IMR-90 (cell line): Measurements from ENCODE around the gene GORASP1. TPM values are rescaled to one million over a fixed set of nuclear protein-coding genes. Genes with fewer than 3 reads are reported as not detected.

Experiments used
- ATAC-seq: fragments of 200-7000 bp; cut with Tn5 transposase; 2 replicates; pipeline ENCODE4 v1.9.1; 2020; ENCODE audit warnings: low read depth, mild to moderate bottlenecking, moderate library complexity
- BruUV-seq: library from RNA; stranded (reverse); fragments of 400-500 nt; replicated peaks from 2 replicates; lab custom pipeline; 2021; lab: Mats Ljungman, UMichigan
- CTCF ChIA-PET: fragments of 300-600 bp; formaldehyde crosslinking; extraction: SDS; loops from one replicate; lab custom pipeline; 2021; ENCODE audit warnings: antibody characterized with exemption; lab: Yijun Ruan, JAX
- POLR2A ChIA-PET: fragments of 300-600 bp; sonication (Branson Sonifier 250); formaldehyde crosslinking; loops from one replicate; lab custom pipeline; 2022; ENCODE audit warnings: antibody characterized with exemption; ENCODE audit not compliant: unreplicated experiment; lab: Charles Lee
- DNase-seq: peaks from one replicate; pipeline ENCODE4 v3.0.0; 2013
- H2AFZ ChIP-seq: replicated peaks from 2 replicates; pipeline ENCODE3; 2013; ENCODE audit warnings: low read length, mild to moderate bottlenecking; ENCODE audit not compliant: poor library complexity
- H2AK5ac ChIP-seq: 2 replicates; pipeline ENCODE4 v1.6.1; 2013; ENCODE audit warnings: low read depth, low read length, inconsistent platforms
- H2AK9ac ChIP-seq: replicated peaks from 2 replicates; pipeline ENCODE3; 2013; ENCODE audit warnings: mild to moderate bottlenecking, low read depth, low read length, moderate library complexity; ENCODE audit not compliant: poor library complexity
- H2BK120ac ChIP-seq: 2 replicates; pipeline ENCODE4 v1.6.1; 2013; ENCODE audit warnings: low read depth, low read length, inconsistent platforms
- H2BK15ac ChIP-seq: 3 replicates; pipeline ENCODE4 v1.6.1; 2013; ENCODE audit warnings: low read depth, low read length, inconsistent platforms
- H2BK20ac ChIP-seq: 2 replicates; pipeline ENCODE4 v1.6.1; 2013; ENCODE audit warnings: low read depth, mild to moderate bottlenecking, inconsistent platforms, low read length, moderate library complexity
- H2BK5ac ChIP-seq: 2 replicates; pipeline ENCODE4 v1.6.1; 2013; ENCODE audit warnings: mild to moderate bottlenecking, low read depth, low read length, inconsistent platforms; ENCODE audit not compliant: poor library complexity, severe bottlenecking
- H3K14ac ChIP-seq: replicated peaks from 2 replicates; pipeline ENCODE4 v1.6.1; 2013; ENCODE audit warnings: low read depth, low read length, inconsistent platforms
- H3K18ac ChIP-seq: 2 replicates; pipeline ENCODE4 v1.6.1; 2013; ENCODE audit warnings: low read depth, low read length, control low read depth
- H3K23ac ChIP-seq: 2 replicates; pipeline ENCODE4 v1.6.1; 2013; ENCODE audit warnings: low read depth, low read length, inconsistent platforms
- H3K27ac ChIP-seq: 2 replicates; pipeline ENCODE4 v1.5.1; 2013; ENCODE audit warnings: mild to moderate bottlenecking, control low read depth, low read length; ENCODE audit not compliant: insufficient read depth
- H3K27me3 ChIP-seq: 2 replicates; pipeline ENCODE4 v1.6.1; 2013; ENCODE audit warnings: low read length; ENCODE audit not compliant: control insufficient read depth, insufficient read depth
- H3K36me3 ChIP-seq: 2 replicates; pipeline ENCODE4 v1.6.1; 2013; ENCODE audit warnings: low read length, mixed read lengths; ENCODE audit not compliant: control insufficient read depth, insufficient read depth
- H3K4ac ChIP-seq: 2 replicates; pipeline ENCODE4 v1.6.1; 2013; ENCODE audit warnings: low read depth, low read length, inconsistent platforms
- H3K4me1 ChIP-seq: 2 replicates; pipeline ENCODE4 v1.6.1; 2013; ENCODE audit warnings: low read length, mixed read lengths; ENCODE audit not compliant: control insufficient read depth, insufficient read depth
- H3K4me2 ChIP-seq: 2 replicates; pipeline ENCODE4 v1.6.1; 2013; ENCODE audit warnings: low read depth, mild to moderate bottlenecking, control low read depth, low read length, moderate library complexity
- H3K4me3 ChIP-seq: 2 replicates; pipeline ENCODE4 v1.5.1; 2013; ENCODE audit warnings: low read depth, mild to moderate bottlenecking, control low read depth, low read length, moderate library complexity; ENCODE audit not compliant: insufficient read depth
- H3K56ac ChIP-seq: 2 replicates; pipeline ENCODE4 v1.6.1; 2013; ENCODE audit warnings: low read length, inconsistent platforms; ENCODE audit not compliant: insufficient read depth; ENCODE audit errors: extremely low read depth
- H3K79me1 ChIP-seq, 2 experiments: 2 replicates each; pipeline ENCODE4 v1.6.1; 2013; ENCODE audit warnings: low read length in 2 of 2, inconsistent platforms in 1 of 2, low read depth in 1 of 2
- H3K9ac ChIP-seq: 2 replicates; pipeline ENCODE4 v1.6.1; 2013; ENCODE audit warnings: low read depth, low read length, control low read depth
- H3K9me1 ChIP-seq: 2 replicates; pipeline ENCODE4 v1.6.1; 2013; ENCODE audit warnings: low read length, inconsistent platforms; ENCODE audit not compliant: insufficient read depth
- H3K9me3 ChIP-seq: 2 replicates; pipeline ENCODE4 v1.6.1; 2013; ENCODE audit warnings: low read length; ENCODE audit not compliant: control insufficient read depth, insufficient read depth
- H4K20me1 ChIP-seq: 2 replicates; pipeline ENCODE4 v1.6.1; 2013; ENCODE audit warnings: low read length, inconsistent platforms; ENCODE audit not compliant: insufficient read depth
- H4K5ac ChIP-seq: 2 replicates; pipeline ENCODE4 v1.6.1; 2013; ENCODE audit warnings: mild to moderate bottlenecking, low read depth, low read length, control low read depth
- H4K8ac ChIP-seq, 2 experiments: 2 replicates each; pipeline ENCODE4 v1.6.1; 2013; ENCODE audit warnings: low read depth in 2 of 2, low read length in 2 of 2, control low read depth in 1 of 2, inconsistent platforms in 1 of 2
- H4K91ac ChIP-seq: 2 replicates; pipeline ENCODE4 v1.6.1; 2013; ENCODE audit warnings: low read depth, low read length, inconsistent platforms; ENCODE audit not compliant: insufficient read depth
- CEBPB ChIP-seq: IDR thresholded peaks from 2 replicates; pipeline ENCODE4 v1.6.1; 2012; ENCODE audit warnings: low read depth, low read length, improper control_type of control experiment
- MAFK ChIP-seq: IDR thresholded peaks from 2 replicates; pipeline ENCODE4 v1.6.1; 2012; ENCODE audit warnings: low read depth, low read length, improper control_type of control experiment
- MAZ ChIP-seq: IDR thresholded peaks from 2 replicates; pipeline ENCODE4 v1.6.1; 2012; ENCODE audit warnings: low read depth, mild to moderate bottlenecking, low read length, improper control_type of control experiment, moderate library complexity, borderline replicate concordance
- MXI1 ChIP-seq: IDR thresholded peaks from 2 replicates; pipeline ENCODE4 v1.6.1; 2012; ENCODE audit warnings: low read depth, mild to moderate bottlenecking, low read length, moderate library complexity, borderline replicate concordance
- NFE2L2 ChIP-seq: fragments of 150-350 bp; IDR thresholded peaks from 2 replicates; pipeline ENCODE4 v1.6.1; 2016; ENCODE audit warnings: low read depth, mild to moderate bottlenecking, low read length
- USF2 ChIP-seq: fragments of 150-350 bp; IDR thresholded peaks from 2 replicates; pipeline ENCODE4 v1.6.1; 2017; ENCODE audit warnings: mild to moderate bottlenecking, antibody characterized with exemption, low read length, low read depth
- WGBS, 2 experiments: methylation state at CpG; one replicate each; pipeline versions ENCODE4 v1.1.5 to v1.1.7; 2013; ENCODE audit warnings: missing lambda C conversion rate in 2 of 2; ENCODE audit not compliant: insufficient read length in 1 of 2; ENCODE audit errors: extremely low coverage in 2 of 2; 5-methylcytosine and 5-hydroxymethylcytosine counted together
- dilution Hi-C: fragments of 300-500 bp; cut with HindIII; formaldehyde crosslinking; loops from one replicate; pipeline ENCODE4 v1.14.3; 2018; ENCODE audit warnings: low sequenced_read_pairs; ENCODE audit not compliant: unreplicated experiment
- in situ Hi-C: fragments of 300-500 bp; cut with MboI; formaldehyde crosslinking; loops from 3 replicates; pipeline ENCODE4 v1.14.3; 2019; ENCODE audit warnings: low sequenced_read_pairs, inconsistent platforms, mixed read lengths
- intact Hi-C: fragments of 100-400 bp; cut with micrococcal nuclease; formaldehyde crosslinking; loops from 2 replicates; pipeline ENCODE4 v1.10.0; 2022
- polyA plus RNA-seq, 3 experiments: library from polyadenylated mRNA; depleted of rRNA; stranded (reverse); fragments of >200 nt; gene quantifications; 2 replicates each; pipeline ENCODE4 v1.2.3, GENCODE V29; 2012; ENCODE audit warnings: low replicate concordance in 1 of 3
- total RNA-seq: library from RNA; depleted of rRNA; stranded (reverse); fragments of >200 nt; gene quantifications from 2 replicates; pipeline ENCODE4 v1.2.3, GENCODE V29; 2012

Gene GORASP1
- total and polyA plus RNA-seq, 2 of the 4 experiments (the other 2 are of a cell fraction), result 35.0 to 56.6 TPM

- no peak for TF ChIP-seq MAZ
These were observed 41.1 kb upstream of the GORASP1 start (continued) for GRCh38 chr3:39148435-39149058.

GRCh38 chr3:39147711-39148434, 40.4 kb upstream of the GORASP1 start:
- peak overlapping the region; percentile 93 for H4K91ac ChIP-seq
- H4K20me1 ChIP-seq, result peaks cover 94% of the 10 kb centered on the region
- H3K23ac ChIP-seq, result peak overlapping the region; percentile 98
- H3K4me1 ChIP-seq, result peaks cover 49% of the 10 kb centered on the region
- in situ Hi-C loops, result no loop called here
- peaks cover 6 to 88% of the 10 kb centered on the region in 2 experiments; a peak in 3 of 4 replicates for H3K79me1 ChIP-seq
- no TSS peak for BruUV-seq
- H2AK5ac ChIP-seq, result peak overlapping the region; percentile 97
- WGBS, 2 experiments, result no CpG with 5 or more reads among the region's 9 CpGs
- peak overlapping the region; percentile 91 for H2BK20ac ChIP-seq
- intact Hi-C loops, result no loop called here
- H4K8ac ChIP-seq, result peak overlapping the region; percentile 35 to 82
- H3K36me3 ChIP-seq, result peaks cover 24% of the 10 kb centered on the region
- no peaks in the 10 kb centered on the region for H3K27me3 ChIP-seq
- peak overlapping the region; percentile 91 for H2BK120ac ChIP-seq
- H2BK5ac ChIP-seq, result peak overlapping the region; percentile 91
- peak overlapping the region; percentile 74 for H2AK9ac ChIP-seq
- peak overlapping the region; percentile 68 for H3K56ac ChIP-seq
- dilution Hi-C loops, result no loop called here
- H4K5ac ChIP-seq, result peak overlapping the region; percentile 44
- H3K18ac ChIP-seq, result peak overlapping the region; percentile 58
- H2BK15ac ChIP-seq, result peak overlapping the region; percentile 88; the same call in 2 of the 3 replicates
- peak overlapping the region; percentile 96 for H3K4ac ChIP-seq
- no peak; the same call in 1 of the 2 replicates for ATAC-seq
- H3K27ac ChIP-seq, result peak overlapping the region; percentile 82
- ChIA-PET POLR2A (no interaction called here), CTCF (interaction anchor here (0.9 kb wide), 1 partner anchor 140 kb away, joined by 3 read pairs; no protein-coding TSS in a partner anchor)
- H3K14ac ChIP-seq, result peak overlapping the region; percentile 75
- H3K4me2 ChIP-seq, result peak overlapping the region; percentile 56
- H3K9ac ChIP-seq, result peak overlapping the region; percentile 43
- peak; percentile 75 for DNase-seq
- H3K4me3 ChIP-seq, result no peak overlapping the region
- no peaks in the 10 kb centered on the region for H3K9me3 ChIP-seq
- H2AFZ ChIP-seq, result peak overlapping the region; percentile 89
- TF ChIP-seq USF2 (no peak), CEBPB (no peak), MAZ (peak; percentile 38; the same call in 1 of the 2 replicates), NFE2L2 (no peak), MAFK (no peak), MXI1 (no peak)
- peaks cover 38% of the 10 kb centered on the region for H3K9me1 ChIP-seq
